CD4-positive, alpha-beta T cell treated with Interleukin-4 for 4 hours (primary cell): ENCODE results near the gene BAIAP2L1.
"Not testable (repeated sequence)": the region's sequence is repeated elsewhere in the genome, so short reads cannot be mapped to it uniquely, and the experiment has no call there.

Source experiments
- DNase-seq: peaks from one replicate; pipeline ENCODE4 v3.0.0-alpha.2; 2020

The BAIAP2L1 gene

DNA sequence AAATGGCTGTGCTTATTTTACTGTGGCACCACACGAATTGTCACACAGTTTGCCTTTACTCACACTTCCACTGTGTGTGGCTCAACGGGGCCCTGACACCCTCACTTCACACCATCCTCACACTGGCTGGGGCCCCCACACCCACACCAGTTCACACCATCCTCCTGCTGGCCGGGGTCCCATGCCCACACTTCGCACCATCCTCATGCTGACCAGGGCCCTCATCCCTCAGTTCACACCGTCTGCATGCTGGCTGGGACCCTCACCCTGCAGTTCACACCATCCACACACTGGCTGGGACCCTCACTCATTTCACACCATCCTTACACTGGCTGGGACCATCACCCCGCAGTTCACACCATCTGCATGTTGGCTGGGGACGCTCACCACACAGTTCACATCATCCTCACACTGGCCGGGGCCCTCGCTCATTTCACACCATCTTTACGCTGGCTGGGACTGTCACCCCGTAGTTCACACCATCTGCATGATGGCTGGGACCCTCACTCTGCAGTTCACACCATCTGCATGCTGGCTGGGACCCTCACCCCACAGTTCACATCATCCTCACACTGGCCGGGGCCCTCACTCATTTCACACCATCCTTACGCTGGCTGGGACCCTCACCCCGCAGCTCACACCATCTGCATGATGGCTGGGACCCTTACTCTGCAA is 83.4 kb downstream of the BAIAP2L1 start:
- no peak for DNase-seq

DNA sequence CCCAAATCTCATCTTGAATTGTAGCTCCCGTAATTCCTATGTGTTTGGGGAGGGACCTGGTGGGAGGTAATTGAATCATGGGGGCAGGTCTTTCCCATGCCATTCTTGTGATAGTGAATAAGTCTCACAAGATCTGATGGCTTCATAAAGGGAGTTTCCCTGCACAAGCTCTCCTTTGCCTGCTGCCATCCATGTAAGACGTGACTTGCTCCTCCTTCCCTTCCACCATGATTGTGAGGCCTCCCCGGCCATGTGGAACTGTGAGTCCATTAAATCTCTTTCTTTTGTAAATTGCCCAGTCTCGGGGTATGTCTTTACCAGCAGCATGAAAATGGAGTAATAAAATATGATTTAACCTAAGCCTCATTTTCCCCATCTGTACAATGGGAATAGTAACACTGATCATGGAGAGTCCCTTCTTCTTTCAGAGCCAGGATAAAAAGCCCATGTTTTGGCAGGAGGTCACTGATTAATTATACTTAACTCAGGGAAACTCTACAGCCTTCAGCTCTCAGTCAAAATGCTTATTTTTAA is 84.8 kb downstream of the BAIAP2L1 start:
- not testable (repeated sequence) for DNase-seq

DNA sequence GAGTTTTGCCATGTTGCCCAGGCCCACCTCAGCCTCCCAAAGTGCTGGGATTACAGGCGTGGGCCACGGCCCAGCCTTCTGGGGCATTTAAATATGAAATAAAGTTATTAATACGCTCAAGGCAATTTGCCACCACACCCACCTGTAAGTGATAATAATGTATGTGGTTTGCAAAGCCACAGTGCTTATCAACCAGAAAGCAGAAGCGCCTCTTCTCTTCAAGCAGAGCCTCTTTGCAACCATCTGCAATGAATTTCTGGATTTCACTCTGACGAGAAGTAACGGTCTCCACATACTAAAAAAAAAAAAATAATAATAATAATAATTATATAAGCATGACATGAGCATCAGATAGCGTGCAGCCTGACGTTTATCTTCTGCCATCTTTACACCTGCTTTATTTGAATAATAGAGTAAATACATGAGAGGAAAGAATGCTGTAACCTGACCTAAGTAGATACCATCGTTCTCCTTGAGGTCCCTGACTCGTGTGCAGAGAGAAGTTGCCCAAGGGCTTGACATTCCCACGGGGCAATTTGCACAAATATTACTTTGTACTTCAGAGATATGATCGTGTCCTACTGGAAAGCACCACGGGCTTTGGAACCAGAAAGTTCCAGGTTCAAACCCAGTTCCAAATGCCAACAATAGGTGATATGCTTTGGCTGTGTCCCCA is 85.4 kb downstream of the BAIAP2L1 start:
- no peak for DNase-seq

DNA sequence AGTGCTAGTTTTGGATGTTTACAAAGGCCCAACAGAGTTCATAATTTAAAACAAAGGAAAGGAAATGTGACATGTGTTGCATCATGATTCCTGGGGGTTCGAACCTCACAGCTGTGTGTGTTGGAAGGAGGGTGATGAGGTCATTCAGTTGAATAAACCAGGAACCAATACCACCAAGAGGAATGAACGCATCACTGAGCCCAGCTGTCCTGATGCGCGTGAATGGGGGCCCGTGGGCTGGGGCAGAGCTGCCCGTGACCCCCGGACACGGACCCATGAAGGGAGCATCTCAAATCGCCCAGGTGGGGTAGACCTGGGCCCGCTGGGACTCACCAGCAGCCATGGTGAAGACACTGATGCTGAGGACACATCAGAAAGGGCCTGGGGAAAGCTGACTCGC is 86.4 kb downstream of the BAIAP2L1 start:
- DNase-seq: no peak

DNA sequence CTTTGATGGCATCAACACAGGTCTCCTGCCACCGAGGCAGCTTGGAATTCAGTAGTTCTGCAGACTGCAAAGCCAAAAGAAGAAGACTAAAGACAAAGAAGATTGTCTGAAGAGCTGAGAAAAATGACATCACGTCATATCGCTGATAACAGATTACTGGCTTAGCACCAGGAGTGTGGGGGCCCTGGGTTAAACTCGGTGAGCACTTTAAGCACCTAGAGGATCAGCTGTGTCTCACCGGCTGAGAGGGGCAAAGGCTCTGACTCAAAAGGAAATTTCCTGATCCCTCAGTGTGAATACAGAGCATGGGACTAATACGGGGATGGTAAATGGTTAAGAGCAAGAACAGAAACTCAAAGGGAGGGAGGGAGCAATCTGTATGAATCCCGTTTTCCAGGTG is 88.7 kb downstream of the BAIAP2L1 start:
- DNase-seq: no peak

DNA sequence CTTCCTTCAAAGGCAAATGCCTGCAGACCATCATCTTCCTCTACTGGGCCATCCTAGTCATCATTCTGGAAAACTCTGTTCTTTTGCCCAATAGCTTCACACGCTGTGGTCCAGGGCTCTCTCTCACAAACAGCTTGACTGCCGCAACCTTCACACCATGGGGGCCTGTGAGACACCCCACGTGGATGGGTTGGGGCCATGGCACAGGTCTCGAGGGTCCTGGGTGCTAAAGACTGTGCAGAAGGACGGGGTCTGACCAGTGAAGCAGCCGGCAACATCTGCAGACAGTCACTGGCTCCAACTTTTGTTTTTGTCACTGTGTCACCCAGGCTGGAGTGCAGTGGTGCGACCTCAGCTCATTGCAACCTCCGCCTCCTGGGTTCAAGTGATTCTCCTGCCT is 91.3 kb downstream of the BAIAP2L1 start:
- no peak for DNase-seq

DNA sequence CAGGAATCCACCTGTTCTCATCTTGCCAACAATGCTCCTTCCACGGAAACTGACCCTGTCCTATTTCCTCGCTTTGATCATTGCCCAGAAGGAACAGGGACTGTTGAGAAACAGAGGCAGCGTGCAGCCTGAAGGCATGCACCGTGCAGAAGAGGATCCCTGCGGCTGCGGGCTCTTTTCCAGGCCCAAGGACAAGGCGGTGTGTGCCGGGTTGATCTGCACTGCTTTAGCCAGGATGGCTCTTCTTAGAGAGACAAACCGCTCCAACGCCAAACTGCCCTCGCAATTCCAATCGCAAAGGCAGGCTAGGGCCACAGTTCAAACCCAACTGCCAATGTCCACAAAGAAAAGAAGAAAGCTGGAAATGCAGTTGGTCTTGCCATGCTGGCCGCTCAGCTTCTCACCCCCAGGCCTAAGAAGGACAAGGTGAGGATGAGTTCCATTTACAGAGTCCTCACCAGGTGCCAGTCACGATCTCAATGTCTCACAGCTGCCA is 92.9 kb downstream of the BAIAP2L1 start:
- DNase-seq: no peak

DNA sequence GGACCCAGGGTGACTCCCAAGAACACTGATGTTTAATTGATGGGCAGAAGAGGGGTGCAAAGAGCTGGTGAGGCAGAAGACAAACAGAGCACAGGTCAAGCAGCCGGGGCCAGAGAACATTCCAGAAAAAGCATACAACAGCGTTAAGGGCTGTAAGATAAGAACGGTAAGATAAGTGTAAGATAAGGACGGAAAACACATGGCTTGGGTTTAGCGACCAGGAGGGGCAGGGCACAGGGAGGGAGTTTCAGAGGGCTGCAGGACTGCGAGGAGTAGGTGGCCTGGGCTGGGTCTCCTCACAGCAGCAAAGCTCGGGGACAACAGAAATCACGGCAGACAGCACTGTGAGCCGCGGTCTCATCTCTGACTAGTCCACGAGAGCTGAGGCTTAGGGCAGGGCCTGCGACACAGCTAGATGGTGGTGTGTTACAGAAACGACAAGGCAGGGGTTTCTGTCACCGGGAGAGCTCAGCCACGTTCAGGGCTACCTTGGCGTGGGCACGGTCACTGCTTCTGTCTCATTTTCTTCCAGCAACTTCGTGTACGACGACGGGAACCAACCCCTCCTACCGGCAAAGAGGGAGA is 94.8 kb downstream of the BAIAP2L1 start:
- DNase-seq: no peak

DNA sequence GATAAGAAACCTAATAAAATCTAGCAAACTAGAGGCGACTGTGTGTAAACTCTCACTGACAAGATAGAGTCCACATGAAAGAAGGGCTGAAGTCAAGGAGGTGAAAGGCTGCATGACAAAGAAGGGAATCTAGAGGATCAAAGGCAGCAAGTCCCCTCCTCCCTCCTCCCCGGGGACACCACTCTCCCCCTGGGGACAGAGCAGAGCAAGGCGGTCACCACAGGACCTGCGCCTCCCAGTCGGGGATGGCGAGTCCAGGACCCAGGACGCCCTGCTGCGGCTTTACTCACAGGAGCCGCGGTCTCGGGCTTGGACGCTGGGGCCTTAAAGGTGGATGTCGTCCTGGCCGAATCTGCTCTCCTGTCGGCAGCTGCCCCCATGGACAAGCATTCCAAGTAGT is 97.0 kb downstream of the BAIAP2L1 start:
- no peak for DNase-seq

DNA sequence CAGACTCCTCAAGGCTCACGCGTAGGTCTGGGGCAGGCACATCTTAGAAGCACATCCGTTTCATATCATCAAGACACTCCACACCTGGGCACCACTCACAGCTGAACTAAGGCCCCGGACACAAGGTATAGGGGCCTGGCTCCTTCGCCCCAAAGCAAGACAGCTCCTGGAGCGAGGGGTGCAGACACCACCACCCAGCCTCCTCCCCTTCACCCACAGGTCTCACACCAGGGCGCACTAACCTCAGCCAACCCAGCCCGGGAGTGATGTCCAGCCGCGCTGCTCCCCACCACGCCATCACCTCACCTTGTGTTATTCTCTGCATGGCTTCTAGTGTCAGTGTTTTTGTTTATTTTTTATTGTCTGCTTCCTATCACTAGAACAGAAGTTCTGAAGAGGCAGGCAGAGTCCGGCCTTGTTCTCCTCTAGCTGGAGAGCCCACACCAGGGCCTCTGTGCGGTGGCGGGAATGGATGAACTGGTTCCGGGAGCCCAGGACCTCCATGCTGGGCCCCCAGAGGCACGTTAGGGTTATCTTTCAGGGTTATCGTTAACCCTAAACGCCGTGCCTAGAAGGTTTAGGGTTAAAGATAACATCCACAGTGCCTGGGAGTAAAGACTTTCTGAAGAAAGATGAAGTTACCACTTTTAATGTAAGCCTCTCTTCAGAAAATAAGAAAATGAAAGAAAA is 97.6 kb downstream of the BAIAP2L1 start:
- no peak for DNase-seq

DNA sequence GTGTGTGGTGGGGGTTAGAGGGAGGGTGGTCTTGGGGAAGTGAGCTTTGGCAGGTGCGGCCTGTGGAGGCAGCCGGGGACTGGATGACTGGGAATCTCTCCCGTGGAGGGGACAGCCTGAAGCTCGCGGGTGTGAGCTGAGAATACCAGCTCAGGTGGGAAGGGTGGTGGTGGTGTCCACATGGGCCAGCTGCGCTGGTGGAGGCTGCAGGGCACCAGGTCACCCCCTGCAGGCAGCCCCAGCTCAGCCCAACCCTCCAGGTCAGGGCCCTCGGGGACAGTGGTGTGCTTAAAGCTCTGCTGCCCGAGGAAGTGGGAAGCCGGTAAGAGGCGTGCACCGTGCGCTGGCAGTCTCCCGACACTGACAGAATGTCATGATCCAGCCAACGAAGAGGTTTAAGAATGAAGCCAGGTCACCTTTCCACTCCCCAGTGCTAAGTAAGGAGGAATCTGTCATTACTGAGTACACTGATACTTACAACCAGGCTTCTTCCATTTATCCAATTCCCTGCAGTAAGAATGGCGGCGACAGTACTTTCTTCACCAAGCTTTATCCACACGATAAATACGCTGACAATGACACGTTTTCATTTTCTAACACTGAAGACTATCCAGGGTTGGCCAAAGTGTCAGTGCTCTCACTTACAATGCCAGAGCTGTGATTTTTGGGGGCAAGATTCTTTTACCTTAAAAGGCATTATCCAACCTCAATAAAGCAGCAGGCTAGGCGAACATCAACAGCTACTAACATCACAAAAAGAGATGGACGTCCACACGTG is 99.0 kb downstream of the BAIAP2L1 start:
- no peak for DNase-seq

DNA sequence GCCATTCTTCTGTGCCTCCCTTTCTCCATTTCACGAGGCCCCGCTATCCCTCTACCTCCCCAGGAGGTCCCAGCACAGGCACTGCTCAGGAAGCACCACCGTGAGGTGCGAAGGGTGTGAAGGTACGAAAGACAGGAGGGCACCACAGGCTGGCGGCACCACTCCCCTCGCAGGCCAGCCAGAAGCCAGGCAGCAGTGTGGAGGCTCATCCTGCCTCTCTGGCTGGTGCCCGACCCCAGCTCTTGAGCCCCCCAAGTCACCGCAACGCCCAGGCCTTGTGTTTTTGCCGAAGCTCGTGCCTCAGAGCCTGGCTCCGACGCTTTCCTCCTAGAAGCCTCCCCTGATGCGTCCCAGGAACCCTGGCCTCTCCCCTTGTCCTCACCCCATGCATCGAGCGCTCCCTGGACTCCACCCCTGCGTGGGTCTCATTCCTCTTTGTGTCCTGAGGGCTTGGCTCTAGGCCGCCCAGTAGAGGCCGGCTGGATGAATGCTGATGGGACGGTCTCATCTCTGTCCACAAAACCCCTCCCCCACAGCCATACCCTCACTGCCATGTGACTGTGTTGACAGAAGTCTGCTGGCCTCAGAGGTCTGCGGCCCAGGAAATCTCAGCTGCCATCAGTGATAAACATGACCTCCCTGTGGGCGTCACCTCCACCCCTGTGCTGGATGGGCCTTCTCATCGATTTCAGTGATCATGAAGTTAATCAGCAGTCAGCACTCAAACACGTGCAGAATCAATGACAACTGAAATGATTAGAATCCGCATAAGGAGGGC is 100.1 kb downstream of the BAIAP2L1 start:
- DNase-seq: no peak

DNA sequence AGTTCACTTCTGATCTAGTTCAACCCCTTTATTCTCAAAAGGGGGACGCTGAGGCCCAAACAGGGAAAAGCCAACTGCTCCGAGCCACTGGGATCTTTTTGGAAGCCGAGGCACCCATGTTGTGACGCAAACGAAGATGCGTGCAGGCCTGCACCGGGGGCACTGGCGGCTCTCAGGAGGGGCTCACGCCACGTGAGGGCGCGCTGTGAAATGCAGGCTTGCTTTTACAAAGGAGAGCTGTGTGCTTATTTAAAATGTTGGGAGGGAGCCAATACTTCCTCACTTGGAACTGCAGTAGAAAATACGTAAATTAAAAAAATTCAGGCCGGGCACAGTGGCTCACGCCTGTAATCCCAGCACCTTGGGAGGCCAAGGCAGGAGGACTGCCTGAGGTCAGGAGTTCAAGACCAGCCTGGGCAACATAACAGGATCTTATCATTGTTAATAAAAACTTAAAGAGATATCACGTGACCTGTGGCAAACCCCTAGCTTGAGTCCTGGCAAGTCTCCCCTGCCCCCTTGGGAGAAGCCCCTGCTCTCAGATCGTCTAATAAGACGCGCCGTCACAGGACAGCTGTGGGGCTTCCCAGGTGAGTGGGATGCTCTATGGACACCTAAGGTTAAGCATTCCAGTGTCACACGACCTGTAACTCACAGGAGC is 103.1 kb downstream of the BAIAP2L1 start:
- no peak for DNase-seq

DNA sequence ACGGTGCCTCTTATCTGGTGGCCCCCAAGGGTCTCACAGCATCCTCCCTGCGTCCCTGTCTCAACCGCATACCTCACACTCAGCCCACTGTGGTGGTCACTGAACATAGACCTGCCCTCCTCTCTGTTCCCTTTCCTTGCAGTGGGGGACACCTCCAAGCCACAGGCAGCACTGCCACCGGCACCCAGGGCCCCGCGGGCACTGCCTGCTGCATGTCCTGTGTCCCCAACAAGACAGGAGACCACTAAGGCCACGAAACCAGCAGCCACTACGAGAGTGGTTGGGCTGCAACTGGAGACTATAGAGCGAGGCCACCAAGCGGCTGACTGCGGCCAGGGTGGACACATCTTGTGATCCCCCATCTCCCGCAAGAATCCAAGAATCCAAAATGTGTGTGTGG is 104.1 kb downstream of the BAIAP2L1 start:
- DNase-seq: no peak

DNA sequence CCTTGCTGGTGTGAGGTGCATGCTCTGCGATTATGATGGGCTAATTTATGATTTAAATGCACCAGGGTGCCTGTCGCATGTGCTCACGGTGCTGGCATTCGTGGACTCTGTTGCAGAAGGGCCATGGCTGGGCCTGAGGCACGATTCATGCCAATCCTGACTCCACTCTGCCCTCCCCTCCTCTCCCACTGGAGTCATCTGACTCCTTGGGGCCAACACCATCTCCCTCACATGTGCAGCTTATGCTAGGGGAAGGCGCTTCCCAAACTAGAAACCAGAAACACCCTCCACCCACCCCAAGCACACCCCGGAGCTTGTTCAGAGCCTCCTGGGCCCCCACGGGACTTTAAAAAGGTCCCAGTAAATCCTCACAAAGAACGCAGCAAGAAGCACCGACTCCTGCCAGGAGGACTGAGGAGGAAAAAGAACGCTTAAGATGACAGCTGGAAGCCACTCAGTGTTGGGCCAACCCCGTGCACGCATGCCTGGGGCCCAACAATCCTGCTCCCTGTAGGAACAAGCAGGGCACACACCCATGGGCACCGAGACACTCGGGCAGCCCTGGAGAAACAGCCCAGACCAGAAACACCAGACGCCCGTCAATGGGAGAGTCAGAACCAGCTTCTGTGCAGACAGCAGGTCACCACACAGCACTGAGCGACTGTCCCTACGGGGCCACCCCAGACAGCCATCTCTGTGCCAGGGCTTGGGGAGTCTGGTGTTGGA is 105.3 kb downstream of the BAIAP2L1 start:
- no peak for DNase-seq

DNA sequence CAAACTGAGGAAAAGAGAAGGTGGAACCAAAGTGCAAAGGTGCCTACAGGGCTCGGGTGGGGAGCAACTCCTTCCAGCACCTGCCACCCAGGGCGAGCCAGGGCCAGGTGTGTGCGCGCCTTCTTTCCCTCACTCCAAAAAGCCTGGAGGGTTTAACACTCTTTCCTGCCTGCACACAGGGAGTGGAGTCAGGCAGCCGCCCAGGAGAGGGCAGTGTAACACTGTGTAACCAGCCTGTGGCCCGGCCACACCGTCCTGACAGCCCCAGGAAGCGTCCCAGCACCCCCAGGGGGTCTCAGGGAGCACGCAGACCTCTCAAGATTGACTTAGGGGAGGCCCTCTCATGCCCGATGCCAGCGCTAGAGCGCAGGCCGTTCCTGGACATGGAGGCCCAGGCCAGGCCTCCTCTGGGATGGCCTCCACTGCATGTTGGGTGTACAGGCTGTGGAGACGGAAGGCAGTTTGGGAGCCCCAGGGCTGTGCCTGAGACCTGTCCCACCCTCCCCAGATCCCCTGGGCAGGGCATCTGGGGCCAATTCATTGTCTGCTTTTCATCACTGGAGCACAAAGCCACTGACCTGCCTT is 106.0 kb downstream of the BAIAP2L1 start:
- no peak for DNase-seq

DNA sequence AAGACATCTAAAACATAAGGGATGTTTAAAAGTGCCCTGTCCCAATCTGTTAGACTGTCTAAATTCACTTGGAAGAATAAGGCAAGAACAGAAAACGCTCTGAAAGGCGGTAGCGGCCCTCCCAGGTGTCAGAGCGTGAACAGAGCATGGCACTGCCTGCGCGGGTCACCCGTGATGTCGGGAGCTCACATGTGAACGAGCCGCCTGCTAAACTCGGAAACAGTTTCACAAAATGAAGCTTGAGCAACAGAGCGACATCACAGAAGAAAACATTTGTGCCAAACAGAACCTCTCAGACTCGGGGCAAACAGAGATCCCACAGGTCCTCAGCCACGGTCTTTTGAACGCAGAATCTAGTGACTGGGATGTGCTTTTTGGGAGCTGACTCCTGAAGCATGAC is 106.6 kb downstream of the BAIAP2L1 start:
- no peak for DNase-seq

DNA sequence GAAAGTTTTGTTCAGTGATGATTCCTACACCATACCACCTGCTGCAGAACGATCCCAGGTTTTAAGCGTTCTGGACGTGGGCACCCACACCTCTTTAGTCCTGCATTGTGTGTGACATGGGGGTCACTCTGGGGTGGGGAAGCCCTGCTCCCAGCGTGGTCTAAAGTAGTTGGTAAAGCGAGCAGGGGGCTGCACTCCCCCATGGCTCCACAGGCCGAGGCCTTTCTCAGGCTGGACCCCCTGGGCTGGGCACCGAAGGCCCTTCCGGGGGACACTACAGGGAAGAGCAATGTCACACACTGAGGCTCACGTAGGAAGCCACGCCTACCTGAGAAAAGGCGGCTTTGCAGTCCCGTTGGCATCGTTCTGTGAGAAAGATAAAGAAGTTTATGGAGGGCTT is 107.1 kb downstream of the BAIAP2L1 start:
- no peak for DNase-seq

DNA sequence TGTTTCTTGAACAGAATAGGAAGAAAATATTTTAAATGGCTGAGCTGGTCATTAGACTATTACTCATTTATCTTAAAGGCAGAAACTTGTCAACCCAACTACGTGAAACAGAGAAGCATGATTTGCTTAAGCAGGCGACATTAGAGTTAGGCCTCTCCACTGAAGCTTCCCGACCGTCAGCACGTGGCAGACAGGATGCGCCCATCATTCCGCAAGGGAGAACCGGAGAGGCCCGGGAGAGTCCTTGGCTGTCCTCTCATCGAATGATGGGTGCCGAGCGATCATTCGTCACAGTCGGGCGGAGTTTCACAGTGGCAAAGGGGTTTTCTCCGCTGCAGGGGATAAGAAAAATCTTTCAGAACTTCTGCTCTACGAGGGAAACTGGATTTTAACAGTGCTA is 107.6 kb downstream of the BAIAP2L1 start:
- no peak for DNase-seq

DNA sequence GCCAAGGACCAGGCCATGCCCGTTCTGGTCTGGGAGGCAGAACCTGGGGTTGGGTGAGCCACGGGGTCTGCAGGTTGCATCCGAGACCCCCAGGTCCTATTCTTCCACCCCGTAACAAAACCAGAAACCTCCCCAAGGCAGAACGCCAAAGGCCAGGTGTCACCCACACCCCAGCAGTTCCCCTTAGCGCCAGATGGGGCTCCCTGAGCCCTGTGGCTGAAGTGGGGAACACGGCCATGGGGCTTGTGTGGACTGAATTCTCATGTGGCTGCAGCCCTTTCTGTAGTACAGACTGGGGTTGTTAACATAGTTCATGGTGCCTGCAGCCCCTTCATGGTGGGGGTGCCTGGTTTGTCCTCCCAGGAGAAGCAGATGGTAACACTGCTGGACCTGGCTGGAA is 109.2 kb downstream of the BAIAP2L1 start:
- DNase-seq: no peak
